ENCODE data around the gene HAPLN2.
"Not testable (repeated sequence)": the region's sequence is repeated elsewhere in the genome, so short reads cannot be mapped to it uniquely, and the experiment has no call there.

HAPLN2 gene

DNA sequence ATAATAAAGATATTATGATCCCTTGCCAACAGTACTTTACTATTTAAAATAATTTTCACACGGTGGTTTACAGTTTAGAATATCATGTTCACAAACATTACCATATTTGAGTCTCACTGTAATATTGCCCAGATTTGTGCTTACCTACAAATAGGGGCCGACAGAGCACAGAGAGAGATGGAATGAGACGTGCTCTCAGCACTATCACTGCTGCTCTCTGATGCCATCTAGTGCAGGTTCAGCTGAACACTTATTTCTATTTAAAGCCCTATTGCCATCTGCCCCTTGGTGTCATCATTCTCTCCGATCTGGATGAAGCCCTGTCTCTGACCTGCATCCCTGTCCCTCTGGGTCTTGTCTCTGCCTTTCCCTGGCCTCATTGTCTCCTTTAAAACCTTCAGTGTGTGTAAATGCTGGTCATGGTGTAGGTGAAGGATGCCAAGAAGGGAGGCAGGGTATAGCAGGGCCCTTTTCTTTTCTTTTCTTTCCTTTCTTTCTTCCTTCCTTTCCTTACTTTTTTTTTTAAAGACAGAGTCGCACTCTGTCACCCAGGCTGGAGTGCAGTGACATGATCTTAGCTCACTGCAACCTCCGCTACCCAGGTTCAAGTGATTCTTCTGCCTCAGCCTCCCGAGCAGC is 11.1 kb upstream of the HAPLN2 start:
- DNase-seq (ENCODE audit: low read depth, low spot score): no peak
- no peak overlapping the region for H3K4me3 ChIP-seq (ENCODE audit: low read depth, low read length)
- TF ChIP-seq, protein P1, sequence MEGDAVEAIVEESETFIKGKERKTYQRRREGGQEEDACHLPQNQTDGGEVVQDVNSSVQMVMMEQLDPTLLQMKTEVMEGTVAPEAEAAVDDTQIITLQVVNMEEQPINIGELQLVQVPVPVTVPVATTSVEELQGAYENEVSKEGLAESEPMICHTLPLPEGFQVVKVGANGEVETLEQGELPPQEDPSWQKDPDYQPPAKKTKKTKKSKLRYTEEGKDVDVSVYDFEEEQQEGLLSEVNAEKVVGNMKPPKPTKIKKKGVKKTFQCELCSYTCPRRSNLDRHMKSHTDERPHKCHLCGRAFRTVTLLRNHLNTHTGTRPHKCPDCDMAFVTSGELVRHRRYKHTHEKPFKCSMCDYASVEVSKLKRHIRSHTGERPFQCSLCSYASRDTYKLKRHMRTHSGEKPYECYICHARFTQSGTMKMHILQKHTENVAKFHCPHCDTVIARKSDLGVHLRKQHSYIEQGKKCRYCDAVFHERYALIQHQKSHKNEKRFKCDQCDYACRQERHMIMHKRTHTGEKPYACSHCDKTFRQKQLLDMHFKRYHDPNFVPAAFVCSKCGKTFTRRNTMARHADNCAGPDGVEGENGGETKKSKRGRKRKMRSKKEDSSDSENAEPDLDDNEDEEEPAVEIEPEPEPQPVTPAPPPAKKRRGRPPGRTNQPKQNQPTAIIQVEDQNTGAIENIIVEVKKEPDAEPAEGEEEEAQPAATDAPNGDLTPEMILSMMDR (IDR thresholded peaks at IDR 0.05; ENCODE audit: insufficient read depth, low read length, missing control alignments): peak; percentile 82
- ChIA-PET POLR2A (interaction anchor here (0.6 kb wide), 1 partner anchor 223 kb away, joined by 3 read pairs; no protein-coding TSS in a partner anchor), CTCF (interaction anchor here (0.6 to 5.7 kb wide), 36 partner anchors 8 to 230 kb away, joined by 3 to 88 read pairs (median 6); partner anchors contain the start of genes HAPLN2, NAXE and TTC24)

DNA sequence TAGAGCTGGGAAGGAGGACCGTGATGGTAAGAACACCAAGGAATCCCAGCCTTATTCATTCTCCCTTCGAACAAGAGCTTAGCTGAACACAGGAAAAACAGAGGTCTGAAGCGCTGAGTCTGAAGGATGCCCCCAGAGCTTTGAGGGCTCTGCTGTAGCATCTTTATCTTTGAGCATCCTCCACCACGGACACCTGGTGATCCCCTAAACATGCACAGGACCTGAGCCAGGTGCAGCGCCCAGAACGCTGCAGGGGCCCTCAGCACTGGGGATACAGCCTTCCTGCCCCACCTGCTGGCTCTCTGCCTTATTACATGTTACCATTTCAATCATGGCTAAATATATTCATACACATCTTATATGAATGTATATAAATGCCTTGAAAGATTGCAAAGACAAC is 10.2 kb upstream of the HAPLN2 start:
- TF ChIP-seq, protein P1 (IDR thresholded peaks at IDR 0.05; ENCODE audit: insufficient read depth, low read length, missing control alignments): peak; percentile 60
- ChIA-PET CTCF (interaction anchor here (0.6 to 5.7 kb wide), 33 partner anchors 9 to 231 kb away, joined by 3 to 88 read pairs (median 6); partner anchors contain the start of genes HAPLN2, NAXE and TTC24), POLR2A (interaction anchor here (0.6 kb wide), 1 partner anchor 223 kb away, joined by 3 read pairs; no protein-coding TSS in a partner anchor)
- no peak for DNase-seq (ENCODE audit: low read depth, low spot score)
- H3K4me3 ChIP-seq (ENCODE audit: low read depth, low read length): no peak overlapping the region

DNA sequence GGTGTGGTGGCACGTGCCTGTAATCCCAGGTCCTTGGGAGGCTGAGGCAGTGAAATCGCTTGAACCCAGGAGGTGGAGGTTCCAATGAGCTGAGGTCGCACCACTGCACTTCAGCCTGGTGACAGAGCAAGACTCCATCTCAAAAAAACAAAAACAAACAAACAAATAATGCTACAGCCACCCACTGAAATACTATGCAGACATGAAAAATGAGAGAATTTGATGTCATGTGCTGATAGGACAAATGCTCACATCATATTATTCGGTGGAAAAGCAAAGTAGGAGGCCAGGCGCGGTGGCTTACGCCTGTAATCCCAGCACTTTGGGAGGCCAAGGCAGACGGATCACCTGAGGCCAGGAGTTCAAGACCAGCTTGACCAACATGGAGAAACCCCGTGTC is 9.1 kb upstream of the HAPLN2 start:
- CTCF ChIA-PET: interaction anchor here (2.4 to 5.7 kb wide), 6 partner anchors 12 to 225 kb away, joined by 17 to 88 read pairs (median 30); partner anchors contain the start of genes HAPLN2 and TTC24
- H3K4me3 ChIP-seq (ENCODE audit: low read depth, low read length); POLR2A ChIA-PET; DNase-seq (ENCODE audit: low read depth, low spot score): not testable (repeated sequence)

- DNase-seq (ENCODE audit: low read depth, low spot score): no peak
- CTCF ChIA-PET: interaction anchor here (0.6 to 5.7 kb wide), 24 partner anchors 9 to 254 kb away, joined by 3 to 88 read pairs (median 4); partner anchors contain the start of genes GPATCH4 and HAPLN2
- TF ChIP-seq, protein P1 (IDR thresholded peaks at IDR 0.05; ENCODE audit: insufficient read depth, low read length, missing control alignments): no peak
- no peak overlapping the region for H3K4me3 ChIP-seq (ENCODE audit: low read depth, low read length)
- POLR2A ChIA-PET: no interaction called here
Measured at GRCh38 chr1:156612666-156613065, 6.5 kb upstream of the HAPLN2 start.

- H3K4me3 ChIP-seq (ENCODE audit: low read depth, low read length): no peak overlapping the region
- TF ChIP-seq, protein P1 (IDR thresholded peaks at IDR 0.05; ENCODE audit: insufficient read depth, low read length, missing control alignments): no peak
- DNase-seq (ENCODE audit: low read depth, low spot score): no peak
- ChIA-PET POLR2A (interaction anchor here (0.6 kb wide), 1 partner anchor 1389 kb away, joined by 3 read pairs; no protein-coding TSS in a partner anchor), CTCF (interaction anchor here (1.1 to 13.0 kb wide), 4 partner anchors 10 to 230 kb away, joined by 3 to 409 read pairs (median 26); no protein-coding TSS in a partner anchor)
Measured at GRCh38 chr1:156615946-156616345, 3.3 kb upstream of the HAPLN2 start.

GRCh38 chr1:156616463-156616862 is 2.8 kb upstream of the HAPLN2 start:
- ChIA-PET CTCF (interaction anchor here (1.1 to 13.0 kb wide), 6 partner anchors 8 to 230 kb away, joined by 3 to 409 read pairs (median 19); partner anchors contain the start of gene NES), POLR2A (no interaction called here)

More at GRCh38 chr1:156616463-156616862, 2.8 kb upstream of the HAPLN2 start:
- TF ChIP-seq, protein P1 (IDR thresholded peaks at IDR 0.05; ENCODE audit: insufficient read depth, low read length, missing control alignments): no peak
- no peak for DNase-seq (ENCODE audit: low read depth, low spot score)
- H3K4me3 ChIP-seq (ENCODE audit: low read depth, low read length): no peak overlapping the region
